Measurements from ENCODE around the gene SIAH2. TPM values are rescaled to one million over a fixed set of nuclear protein-coding genes. Genes with fewer than 3 reads are reported as not detected.

SIAH2 gene
- total and polyA plus RNA-seq, 9 of the 15 experiments (the other 6 are each of a cell fraction or from before 2014, with no cell fraction given): 4.8 to 39.0 (median 29.9) TPM

DNA sequence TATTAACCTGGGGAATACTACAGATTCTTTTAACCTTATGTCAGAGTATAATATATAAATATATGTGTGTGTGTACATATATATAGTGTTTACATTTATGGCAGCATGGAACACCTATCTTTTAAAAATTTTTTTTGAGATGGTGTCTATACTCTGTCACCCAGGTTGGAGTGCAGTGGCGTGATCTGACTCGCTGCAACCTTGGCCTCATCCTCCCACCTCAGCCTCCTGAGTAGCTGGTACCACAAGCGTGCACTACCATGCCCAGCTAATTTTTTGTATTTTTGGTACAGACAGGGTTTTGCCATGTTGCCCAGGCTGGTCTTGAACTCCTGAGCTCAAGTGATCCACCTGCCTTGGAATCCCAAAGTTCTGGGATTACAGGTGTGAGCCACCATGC, 40.7 kb downstream of the SIAH2 start:
- ATAC-seq: no peak
- in situ Hi-C loops (cut with MboI): loop anchor here (5.0 to 10.0 kb wide), 2 partner anchors 50 to 123 kb away; no protein-coding TSS in a partner anchor
- CTCF ChIA-PET (ENCODE audit: low intra/inter-chr PET ratio): interaction anchor here (0.6 to 1.8 kb wide), 3 partner anchors 66 to 424 kb away, joined by 3 to 5 read pairs (median 5); no protein-coding TSS in a partner anchor

More for the DNA sequence above, 40.7 kb downstream of the SIAH2 start:
- no TSS peak for BruUV-seq (replicated peaks)
- intact Hi-C loops (cut with micrococcal nuclease): loop anchor here (5.0 to 10.0 kb wide), 3 partner anchors 113 to 425 kb away; no protein-coding TSS in a partner anchor
- H3K9me1 ChIP-seq (ENCODE audit: control insufficient read depth, insufficient read depth, low read length): no peaks in the 10 kb centered on the region
- H3K79me2 ChIP-seq (ENCODE audit: control insufficient read depth, insufficient read depth, low read length): no peaks in the 10 kb centered on the region
- H3K27me3 ChIP-seq (ENCODE audit: control insufficient read depth in 2 of 2, insufficient read depth in 2 of 2, low read length in 2 of 2): no peaks in the 10 kb centered on the region
- TF ChIP-seq BCL6 (CRISPR knock-in tag; IDR thresholded peaks at IDR 0.05): no peak
- no peak for TF ChIP-seq CREB5 (CRISPR knock-in tag; IDR thresholded peaks at IDR 0.05)
- no peak for TF ChIP-seq BRF1 (IDR thresholded peaks at IDR 0.05; ENCODE audit: borderline replicate concordance, extremely low read depth, insufficient read length)
- no peak for TF ChIP-seq TRIM28 (IDR thresholded peaks at IDR 0.05)
- TF ChIP-seq, protein P1, sequence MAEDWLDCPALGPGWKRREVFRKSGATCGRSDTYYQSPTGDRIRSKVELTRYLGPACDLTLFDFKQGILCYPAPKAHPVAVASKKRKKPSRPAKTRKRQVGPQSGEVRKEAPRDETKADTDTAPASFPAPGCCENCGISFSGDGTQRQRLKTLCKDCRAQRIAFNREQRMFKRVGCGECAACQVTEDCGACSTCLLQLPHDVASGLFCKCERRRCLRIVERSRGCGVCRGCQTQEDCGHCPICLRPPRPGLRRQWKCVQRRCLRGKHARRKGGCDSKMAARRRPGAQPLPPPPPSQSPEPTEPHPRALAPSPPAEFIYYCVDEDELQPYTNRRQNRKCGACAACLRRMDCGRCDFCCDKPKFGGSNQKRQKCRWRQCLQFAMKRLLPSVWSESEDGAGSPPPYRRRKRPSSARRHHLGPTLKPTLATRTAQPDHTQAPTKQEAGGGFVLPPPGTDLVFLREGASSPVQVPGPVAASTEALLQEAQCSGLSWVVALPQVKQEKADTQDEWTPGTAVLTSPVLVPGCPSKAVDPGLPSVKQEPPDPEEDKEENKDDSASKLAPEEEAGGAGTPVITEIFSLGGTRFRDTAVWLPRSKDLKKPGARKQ (CRISPR knock-in tag; IDR thresholded peaks at IDR 0.05): no peak
- TF ChIP-seq JUNB (CRISPR knock-in tag; conservative IDR thresholded peaks at IDR 0.05): no peak
- TF ChIP-seq SMARCE1 (IDR thresholded peaks at IDR 0.05): no peak
- TF ChIP-seq ZNF740 (CRISPR knock-in tag; IDR thresholded peaks at IDR 0.05): no peak
- TF ChIP-seq ZNF740 (tag; IDR thresholded peaks at IDR 0.05): no peak
- no peak for TF ChIP-seq SNIP1 (IDR thresholded peaks at IDR 0.05; ENCODE audit: low read depth)
- TF ChIP-seq, protein P2, sequence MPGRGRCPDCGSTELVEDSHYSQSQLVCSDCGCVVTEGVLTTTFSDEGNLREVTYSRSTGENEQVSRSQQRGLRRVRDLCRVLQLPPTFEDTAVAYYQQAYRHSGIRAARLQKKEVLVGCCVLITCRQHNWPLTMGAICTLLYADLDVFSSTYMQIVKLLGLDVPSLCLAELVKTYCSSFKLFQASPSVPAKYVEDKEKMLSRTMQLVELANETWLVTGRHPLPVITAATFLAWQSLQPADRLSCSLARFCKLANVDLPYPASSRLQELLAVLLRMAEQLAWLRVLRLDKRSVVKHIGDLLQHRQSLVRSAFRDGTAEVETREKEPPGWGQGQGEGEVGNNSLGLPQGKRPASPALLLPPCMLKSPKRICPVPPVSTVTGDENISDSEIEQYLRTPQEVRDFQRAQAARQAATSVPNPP (IDR thresholded peaks at IDR 0.05; ENCODE audit: borderline replicate concordance, insufficient read depth, insufficient read length): no peak
- no peak for TF ChIP-seq MCM3 (IDR thresholded peaks at IDR 0.05)
- TF ChIP-seq RBM25 (IDR thresholded peaks at IDR 0.05; ENCODE audit: low read depth, low read length, severe bottlenecking): no peak
- no peak overlapping the region for H3K4me2 ChIP-seq (ENCODE audit: insufficient read depth, low read length)
- H3K9me3 ChIP-seq (replicated peaks; ENCODE audit: control insufficient read depth, insufficient read depth, low read depth, low read length): no peaks in the 10 kb centered on the region
- DNase-seq (ENCODE audit: extremely low read depth in 1 of 4, low spot score in 3 of 4): no peak
- POLR2A ChIA-PET: interaction anchor here (0.5 to 1.2 kb wide), 3 partner anchors 31 to 176 kb away, joined by 3 read pairs; partner anchors contain the start of gene SERP1
- no peaks in the 10 kb centered on the region for H4K20me1 ChIP-seq (replicated peaks; ENCODE audit: control insufficient read depth, insufficient read depth, low read length)
- peaks cover 17 to 23% of the 10 kb centered on the region in 2 experiments for H3K4me1 ChIP-seq (replicated peaks in 1 of 2; ENCODE audit: control insufficient read depth in 2 of 2, insufficient read depth in 2 of 2, low read length in 2 of 2)
- H3K27ac ChIP-seq (ENCODE audit: extremely low read depth, low read depth, low read length): no peak overlapping the region
- H3K4me3 ChIP-seq: no peak overlapping the region
- no peak for FAIRE-seq
- no peak overlapping the region for H3K9ac ChIP-seq (ENCODE audit: insufficient read depth in 1 of 2, low read depth in 2 of 2, low read length in 2 of 2)
- WGBS (ENCODE audit: insufficient coverage, low coverage, missing lambda C conversion rate): 95% methylated on average over 3 of the region's 3 CpGs
- no peaks in the 10 kb centered on the region for H3K36me3 ChIP-seq (ENCODE audit: control insufficient read depth, insufficient read depth, low read length)
- H2AFZ ChIP-seq (ENCODE audit: low read depth, low read length): no peak overlapping the region
